Uterus (tissue), 2 donors: Measurements from ENCODE around the gene GAL3ST1.

Experiments used
- CTCF ChIP-seq, 4 experiments: fragments of 200-600 bp in 2 of 4; fragments of 450-650 bp in 2 of 4; sonication (generic) in 2 of 4; IDR thresholded peaks; one replicate each; pipeline ENCODE4 v1.5.1; 2016 to 2019; ENCODE audit warnings: antibody characterized with exemption in 4 of 4, mild to moderate bottlenecking in 2 of 4, moderate library complexity in 1 of 4
- POLR2A ChIP-seq, 2 donors: fragments of 450-650 bp; IDR thresholded peaks; one replicate each; pipeline ENCODE4 v1.6.1; 2016; ENCODE audit warnings: antibody characterized with exemption in 2 of 2, mild to moderate bottlenecking in 1 of 2, moderate library complexity in 1 of 2

GRCh38 chr22:30519842-30520425 is 54.5 kb downstream of the GAL3ST1 start:
- TF ChIP-seq CTCF (IDR thresholded peaks at IDR 0.05), result no peak
- TF ChIP-seq POLR2A (IDR thresholded peaks at IDR 0.05), result no peak
